ENCODE results near the gene DHRS13. TPM values are rescaled to one million over a fixed set of nuclear protein-coding genes. Genes with fewer than 3 reads are reported as not detected.

DHRS13 gene
- total RNA-seq, 4 donors from 2014 or later: 2.1 to 3.6 (median 2.7) TPM

DNA sequence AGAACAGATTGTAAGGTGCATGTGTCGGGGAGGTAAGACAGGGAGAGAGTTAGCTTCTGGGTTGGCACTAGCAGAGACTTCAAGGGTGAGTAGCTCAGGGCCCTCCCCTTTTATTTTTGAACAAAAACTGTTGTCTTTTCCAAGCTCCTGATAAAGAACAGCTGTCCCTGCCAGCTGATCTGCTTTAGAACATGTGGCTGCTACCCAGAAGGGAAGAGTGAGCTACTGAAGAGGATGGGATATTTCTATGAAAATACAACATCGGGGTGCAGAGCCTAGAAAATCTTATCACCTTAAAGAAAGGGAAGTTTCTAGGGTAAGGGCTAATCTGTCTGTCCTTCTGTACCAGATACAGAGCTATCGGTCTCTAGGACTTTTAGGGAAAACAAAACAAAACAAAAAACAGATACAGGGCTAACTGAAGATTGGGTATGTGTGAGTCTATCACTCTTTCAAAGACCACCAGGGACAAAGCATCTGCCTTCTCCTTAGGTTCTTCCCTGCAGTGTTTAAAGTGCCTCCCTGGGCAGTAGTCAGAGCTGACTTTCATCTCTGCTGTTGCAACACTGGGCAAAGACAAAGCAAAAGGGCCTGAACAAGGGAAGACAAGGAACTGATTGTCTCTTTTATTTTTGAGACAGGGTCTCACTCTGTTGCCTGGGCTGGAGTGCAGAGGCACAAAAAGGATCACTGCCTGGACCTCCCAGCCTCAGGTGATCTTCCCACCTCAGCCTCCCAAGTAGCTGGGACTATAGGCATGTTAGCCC lies 5.0 kb upstream of the DHRS13 start:
- TF ChIP-seq, protein P1, sequence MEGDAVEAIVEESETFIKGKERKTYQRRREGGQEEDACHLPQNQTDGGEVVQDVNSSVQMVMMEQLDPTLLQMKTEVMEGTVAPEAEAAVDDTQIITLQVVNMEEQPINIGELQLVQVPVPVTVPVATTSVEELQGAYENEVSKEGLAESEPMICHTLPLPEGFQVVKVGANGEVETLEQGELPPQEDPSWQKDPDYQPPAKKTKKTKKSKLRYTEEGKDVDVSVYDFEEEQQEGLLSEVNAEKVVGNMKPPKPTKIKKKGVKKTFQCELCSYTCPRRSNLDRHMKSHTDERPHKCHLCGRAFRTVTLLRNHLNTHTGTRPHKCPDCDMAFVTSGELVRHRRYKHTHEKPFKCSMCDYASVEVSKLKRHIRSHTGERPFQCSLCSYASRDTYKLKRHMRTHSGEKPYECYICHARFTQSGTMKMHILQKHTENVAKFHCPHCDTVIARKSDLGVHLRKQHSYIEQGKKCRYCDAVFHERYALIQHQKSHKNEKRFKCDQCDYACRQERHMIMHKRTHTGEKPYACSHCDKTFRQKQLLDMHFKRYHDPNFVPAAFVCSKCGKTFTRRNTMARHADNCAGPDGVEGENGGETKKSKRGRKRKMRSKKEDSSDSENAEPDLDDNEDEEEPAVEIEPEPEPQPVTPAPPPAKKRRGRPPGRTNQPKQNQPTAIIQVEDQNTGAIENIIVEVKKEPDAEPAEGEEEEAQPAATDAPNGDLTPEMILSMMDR (IDR thresholded peaks at IDR 0.05; ENCODE audit: low read depth): no peak

DNA sequence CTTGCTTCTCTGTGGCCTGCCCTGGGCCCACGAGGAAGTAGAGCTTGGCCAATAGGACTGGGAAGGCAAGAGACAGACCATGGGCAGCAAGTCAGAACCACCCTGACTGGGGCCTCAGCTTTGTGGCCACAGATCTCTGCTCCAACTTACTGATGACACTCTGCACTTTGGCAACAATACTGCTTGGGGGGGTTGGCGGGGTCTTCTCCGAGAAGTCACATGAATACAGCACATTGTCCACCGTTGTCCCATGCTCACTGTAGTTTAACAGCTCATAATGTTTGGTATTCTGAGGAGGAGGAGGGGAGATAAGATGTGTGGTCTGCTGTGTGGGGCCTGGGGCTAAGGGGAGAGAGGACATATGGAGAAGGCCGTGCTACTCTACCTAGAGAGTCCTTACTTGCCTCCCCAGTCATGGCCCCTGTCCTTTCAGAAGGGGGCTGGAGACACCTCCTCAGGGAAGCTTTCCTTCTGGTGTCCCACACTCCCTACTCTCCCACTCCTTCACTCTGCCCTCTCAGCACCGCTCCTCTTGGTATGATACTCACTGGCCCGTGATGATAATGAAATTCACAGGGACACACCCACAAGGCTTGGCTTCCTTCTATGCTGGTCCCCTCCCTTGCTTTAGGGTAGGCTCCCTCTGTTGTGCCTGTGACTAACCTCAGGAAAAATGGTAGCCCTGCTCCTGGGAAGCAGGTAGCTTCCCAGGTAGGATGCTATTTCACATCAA lies 4.0 kb upstream of the DHRS13 start:
- TF ChIP-seq, protein P1 (IDR thresholded peaks at IDR 0.05; ENCODE audit: low read depth): no peak

DNA sequence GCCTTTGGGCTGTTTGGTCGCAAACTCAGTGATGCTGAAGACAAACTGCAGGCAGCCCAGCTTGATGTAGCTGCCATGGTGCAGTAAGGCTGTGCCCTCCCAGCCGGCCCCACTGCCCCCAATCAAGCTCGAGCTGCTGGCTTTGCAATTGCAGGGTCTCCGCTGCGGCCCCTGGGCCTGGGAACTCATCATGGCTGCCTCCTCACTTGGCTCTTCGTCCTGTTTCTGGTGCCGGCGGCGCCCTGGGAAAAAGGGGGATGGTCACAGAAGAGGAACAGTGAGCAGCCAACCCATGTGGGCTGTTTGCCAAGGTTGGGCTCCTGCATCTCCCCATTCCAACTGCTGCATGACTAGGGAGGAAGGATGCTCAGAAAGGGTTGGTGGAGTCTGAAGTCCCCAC lies 3.4 kb upstream of the DHRS13 start:
- TF ChIP-seq, protein P1 (IDR thresholded peaks at IDR 0.05; ENCODE audit: low read depth): no peak

DNA sequence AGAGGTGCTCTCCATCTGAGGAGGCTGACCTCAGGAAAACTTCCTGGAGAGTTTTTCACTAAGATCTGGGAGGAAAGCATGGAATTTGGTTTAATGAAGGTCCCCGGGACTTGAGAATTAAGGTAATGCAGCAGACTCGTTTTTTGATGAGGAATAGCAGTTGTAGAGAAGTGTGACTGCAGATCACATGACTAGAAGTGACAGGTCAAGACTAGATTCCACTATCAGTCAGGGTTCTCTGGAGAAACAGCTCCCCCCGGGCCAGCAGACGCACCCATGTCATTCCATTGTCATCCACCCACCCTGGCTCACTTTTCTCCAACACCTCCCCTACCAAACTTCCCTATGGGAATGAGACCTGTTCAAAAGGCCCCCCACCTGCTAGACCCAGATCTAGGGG lies 1.9 kb upstream of the DHRS13 start:
- TF ChIP-seq, protein P1 (IDR thresholded peaks at IDR 0.05; ENCODE audit: low read depth): no peak

DNA sequence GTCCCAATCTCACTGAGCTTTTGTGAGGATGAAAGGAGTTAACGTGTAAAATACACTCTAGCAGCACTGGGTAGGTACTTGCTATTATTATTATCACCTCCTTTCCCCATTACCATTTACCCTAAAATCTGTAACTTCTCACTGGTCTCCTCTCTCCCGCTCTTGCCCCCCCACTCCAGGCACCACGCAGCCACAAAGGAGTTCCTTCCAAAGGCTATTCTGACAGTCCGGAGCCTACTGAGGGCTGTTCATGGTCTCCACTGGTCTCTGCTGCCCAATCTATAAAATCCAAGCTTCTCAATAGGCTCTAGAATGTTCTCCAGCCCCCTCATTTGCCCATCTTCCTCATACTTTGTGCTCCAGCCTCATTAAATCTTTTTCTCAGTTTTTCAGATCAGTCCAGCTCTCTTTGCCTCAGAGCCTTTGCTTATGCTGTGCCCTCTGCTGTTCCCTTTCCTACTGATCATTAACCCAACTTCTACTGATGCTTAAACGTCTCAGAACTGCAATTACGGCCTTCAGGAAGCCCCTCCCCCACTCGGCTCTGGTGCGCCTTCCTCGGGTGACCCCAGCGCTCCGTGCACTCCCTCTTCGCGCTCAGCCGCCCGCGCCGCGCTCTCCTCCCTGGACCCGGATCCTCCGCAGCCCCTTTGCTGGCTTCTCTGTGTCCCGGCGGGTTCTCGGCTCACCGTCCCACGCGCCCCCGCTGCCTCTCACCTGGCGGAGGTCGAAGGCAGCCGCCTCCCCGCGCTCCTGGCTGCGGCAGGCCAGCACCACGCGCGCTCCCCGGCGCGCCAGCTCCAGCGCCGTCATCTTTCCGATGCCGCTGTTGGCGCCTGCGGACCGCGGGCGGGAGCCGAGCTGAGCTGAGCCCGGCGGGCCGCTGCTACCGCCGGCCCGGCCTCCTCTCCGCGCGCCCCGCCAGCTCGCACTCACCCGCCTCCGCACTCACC lies 737 bp downstream of the DHRS13 start:
- TF ChIP-seq, protein P1 (IDR thresholded peaks at IDR 0.05; ENCODE audit: low read depth): no peak

DNA sequence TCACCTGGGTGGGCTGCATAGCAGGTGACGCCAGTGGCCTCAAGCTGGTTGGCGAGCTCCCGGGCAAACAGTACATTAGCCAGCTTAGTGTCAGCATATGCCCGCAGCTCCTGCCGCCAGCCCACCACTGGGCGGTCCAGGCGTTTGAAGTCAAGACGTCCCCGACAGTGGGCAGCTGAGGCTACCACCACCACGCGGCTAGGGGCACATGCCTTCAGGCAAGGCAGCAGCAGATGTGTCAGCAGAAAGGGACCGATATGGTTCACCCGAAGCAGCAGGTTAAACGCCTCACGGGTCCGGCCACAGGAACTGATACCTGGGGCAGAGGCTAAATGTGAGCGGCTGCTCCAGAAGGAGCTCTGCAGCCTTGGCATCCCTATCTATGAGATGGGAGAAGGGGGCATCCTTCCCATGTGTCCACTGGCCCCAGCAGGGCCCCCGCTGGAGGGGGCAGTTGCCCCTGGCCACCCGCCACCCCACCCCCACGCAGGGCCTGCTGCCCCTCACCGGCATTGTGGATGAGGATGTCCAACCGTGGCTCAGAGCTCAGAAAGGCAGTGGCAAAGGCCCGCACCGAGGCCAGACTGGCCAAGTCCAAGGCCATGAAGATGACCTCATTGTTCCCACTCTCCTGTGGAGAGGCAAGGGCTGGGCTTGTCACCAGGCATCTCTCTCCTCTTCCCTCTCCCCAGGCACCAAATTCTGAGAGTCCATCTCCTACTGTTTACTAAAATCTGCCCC lies 1.7 kb downstream of the DHRS13 start:
- TF ChIP-seq, protein P1 (IDR thresholded peaks at IDR 0.05; ENCODE audit: low read depth): no peak

Data from subcutaneous adipose tissue (tissue), 4 donors.